Measurements from ENCODE around the gene KLF11. TPM values are rescaled to one million over a fixed set of nuclear protein-coding genes. Genes with fewer than 3 reads are reported as not detected.

KLF11 gene
- total and polyA plus RNA-seq, 9 of the 15 experiments (the other 6 are each of a cell fraction or from before 2014, with no cell fraction given), result 2.1 to 13.4 (median 6.5) TPM

DNA sequence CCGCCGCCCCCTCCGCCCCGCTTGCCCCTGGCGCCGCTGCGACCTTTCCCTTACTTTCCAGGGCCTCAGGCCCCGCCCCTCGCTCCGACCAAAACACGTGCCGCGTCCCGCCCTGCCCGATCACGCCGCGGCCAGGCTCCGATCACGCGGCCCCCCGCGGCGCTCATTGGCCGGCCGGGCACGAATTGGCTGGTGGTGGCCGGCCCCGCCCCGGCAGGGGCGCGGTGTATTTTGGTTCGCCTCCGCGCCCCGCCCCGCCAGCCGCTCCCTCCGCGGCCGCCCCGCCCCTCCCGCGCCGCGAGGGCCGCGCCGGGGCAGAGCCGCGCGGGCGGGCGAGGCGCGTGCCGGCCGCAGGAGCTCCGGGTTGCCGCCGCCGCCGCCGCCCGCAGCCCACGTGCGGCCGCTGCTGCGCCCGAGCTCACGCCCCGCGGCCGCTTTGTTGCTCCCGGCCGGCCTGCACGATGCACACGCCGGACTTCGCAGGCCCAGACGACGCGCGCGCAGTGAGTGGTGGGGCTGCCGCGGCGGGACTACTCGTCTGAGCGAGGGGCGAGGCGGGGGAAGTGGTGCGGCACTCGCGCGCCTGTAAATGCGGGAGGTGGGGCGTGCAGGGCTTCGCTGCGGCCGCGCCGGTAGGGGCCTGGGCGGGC is at the start of gene KLF11 (continued):
- TF ChIP-seq, protein P1, sequence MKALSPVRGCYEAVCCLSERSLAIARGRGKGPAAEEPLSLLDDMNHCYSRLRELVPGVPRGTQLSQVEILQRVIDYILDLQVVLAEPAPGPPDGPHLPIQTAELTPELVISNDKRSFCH (CRISPR knock-in tag; IDR thresholded peaks at IDR 0.05), result no peak
- TF ChIP-seq, protein P1 (tag; IDR thresholded peaks at IDR 0.05), result no peak
- TF ChIP-seq SAFB2 (IDR thresholded peaks at IDR 0.05; ENCODE audit: borderline replicate concordance, low read depth, low read length, severe bottlenecking) (no peak), BRD9 (IDR thresholded peaks at IDR 0.05; ENCODE audit: low read depth, partially characterized antibody) (no peak), ELF4 (CRISPR knock-in tag; IDR thresholded peaks at IDR 0.05) (no peak), POLR2H (tag; IDR thresholded peaks at IDR 0.05; ENCODE audit: low read depth) (no peak), TCFL5 (CRISPR knock-in tag; conservative IDR thresholded peaks at IDR 0.05) (no peak), TGIF2 (CRISPR knock-in tag; IDR thresholded peaks at IDR 0.05) (0 out of 2 replicates have a peak, but pooled peaks have one; percentile 50), ZNF324 (CRISPR knock-in tag; IDR thresholded peaks at IDR 0.05) (no peak), EP300 (IDR thresholded peaks at IDR 0.05; ENCODE audit: low read length) (no peak), ASH1L (IDR thresholded peaks at IDR 0.05; ENCODE audit: borderline replicate concordance, low read depth, partially characterized antibody) (no peak), FIP1L1 (IDR thresholded peaks at IDR 0.05; ENCODE audit: low read depth, low read length, poor library complexity, severe bottlenecking) (no peak), ZEB2 (IDR thresholded peaks at IDR 0.05) (no peak)
- TF ChIP-seq, protein P2, sequence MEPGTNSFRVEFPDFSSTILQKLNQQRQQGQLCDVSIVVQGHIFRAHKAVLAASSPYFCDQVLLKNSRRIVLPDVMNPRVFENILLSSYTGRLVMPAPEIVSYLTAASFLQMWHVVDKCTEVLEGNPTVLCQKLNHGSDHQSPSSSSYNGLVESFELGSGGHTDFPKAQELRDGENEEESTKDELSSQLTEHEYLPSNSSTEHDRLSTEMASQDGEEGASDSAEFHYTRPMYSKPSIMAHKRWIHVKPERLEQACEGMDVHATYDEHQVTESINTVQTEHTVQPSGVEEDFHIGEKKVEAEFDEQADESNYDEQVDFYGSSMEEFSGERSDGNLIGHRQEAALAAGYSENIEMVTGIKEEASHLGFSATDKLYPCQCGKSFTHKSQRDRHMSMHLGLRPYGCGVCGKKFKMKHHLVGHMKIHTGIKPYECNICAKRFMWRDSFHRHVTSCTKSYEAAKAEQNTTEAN (CRISPR knock-in tag; IDR thresholded peaks at IDR 0.05), result no peak
- TF ChIP-seq, protein P3, sequence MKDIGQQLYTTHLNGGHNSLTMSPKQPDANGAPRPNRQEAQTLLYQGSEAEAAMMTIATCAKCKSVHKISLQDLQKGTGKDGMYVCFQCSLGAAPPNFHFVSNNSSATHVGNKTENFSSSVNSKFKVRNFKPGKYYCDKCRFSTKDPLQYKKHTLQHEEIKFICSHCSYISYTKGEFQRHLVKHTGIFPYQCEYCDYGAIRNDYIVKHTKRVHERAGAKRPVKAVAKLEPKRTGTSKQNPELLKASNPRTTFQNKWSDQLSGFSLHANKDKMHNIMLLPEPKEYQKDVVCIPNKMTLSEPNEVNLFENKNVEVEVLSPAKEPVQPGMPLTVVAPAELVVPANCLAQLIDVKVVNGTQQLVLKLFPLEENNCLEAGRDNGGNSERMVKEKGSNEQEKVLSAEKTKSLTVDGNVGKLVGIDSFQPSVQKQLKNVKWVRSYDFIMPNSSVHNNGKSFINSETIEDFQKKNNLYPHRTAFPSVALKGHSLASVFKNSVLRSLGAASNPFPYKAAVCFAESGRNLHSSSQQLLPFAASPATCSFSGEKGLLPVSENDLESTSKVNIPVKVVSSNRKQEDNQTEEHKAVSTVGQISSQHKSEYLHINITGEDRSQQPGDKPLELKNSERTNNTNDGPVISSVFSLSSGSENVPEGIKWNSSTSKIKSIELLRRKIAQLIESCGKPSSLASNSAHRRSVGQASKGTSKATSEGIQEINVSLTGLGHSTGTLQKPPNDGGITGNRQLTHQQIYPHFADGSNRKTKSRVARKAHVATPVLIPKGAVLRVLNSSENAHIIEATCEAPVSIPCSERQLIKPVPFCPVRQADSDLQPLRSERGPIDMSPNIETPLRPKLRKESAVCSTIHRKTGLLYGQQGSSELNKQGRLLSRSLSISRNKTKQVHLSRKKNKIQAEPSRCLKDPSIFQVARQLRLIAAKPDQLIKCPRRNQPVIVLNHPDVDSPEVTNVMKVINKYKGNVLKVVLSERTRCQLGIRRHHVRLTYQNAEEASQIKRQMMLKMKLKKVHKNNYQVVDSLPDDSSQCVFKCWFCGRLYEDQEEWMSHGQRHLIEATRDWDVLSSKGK (CRISPR knock-in tag; IDR thresholded peaks at IDR 0.05), result no peak
- TF ChIP-seq, protein P4, sequence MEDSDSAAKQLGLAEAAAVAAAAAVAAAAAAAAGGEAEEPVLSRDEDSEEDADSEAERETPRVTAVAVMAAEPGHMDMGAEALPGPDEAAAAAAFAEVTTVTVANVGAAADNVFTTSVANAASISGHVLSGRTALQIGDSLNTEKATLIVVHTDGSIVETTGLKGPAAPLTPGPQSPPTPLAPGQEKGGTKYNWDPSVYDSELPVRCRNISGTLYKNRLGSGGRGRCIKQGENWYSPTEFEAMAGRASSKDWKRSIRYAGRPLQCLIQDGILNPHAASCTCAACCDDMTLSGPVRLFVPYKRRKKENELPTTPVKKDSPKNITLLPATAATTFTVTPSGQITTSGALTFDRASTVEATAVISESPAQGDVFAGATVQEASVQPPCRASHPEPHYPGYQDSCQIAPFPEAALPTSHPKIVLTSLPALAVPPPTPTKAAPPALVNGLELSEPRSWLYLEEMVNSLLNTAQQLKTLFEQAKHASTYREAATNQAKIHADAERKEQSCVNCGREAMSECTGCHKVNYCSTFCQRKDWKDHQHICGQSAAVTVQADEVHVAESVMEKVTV (CRISPR knock-in tag; IDR thresholded peaks at IDR 0.05), result no peak
- TF ChIP-seq, protein P5, sequence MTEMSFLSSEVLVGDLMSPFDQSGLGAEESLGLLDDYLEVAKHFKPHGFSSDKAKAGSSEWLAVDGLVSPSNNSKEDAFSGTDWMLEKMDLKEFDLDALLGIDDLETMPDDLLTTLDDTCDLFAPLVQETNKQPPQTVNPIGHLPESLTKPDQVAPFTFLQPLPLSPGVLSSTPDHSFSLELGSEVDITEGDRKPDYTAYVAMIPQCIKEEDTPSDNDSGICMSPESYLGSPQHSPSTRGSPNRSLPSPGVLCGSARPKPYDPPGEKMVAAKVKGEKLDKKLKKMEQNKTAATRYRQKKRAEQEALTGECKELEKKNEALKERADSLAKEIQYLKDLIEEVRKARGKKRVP (CRISPR knock-in tag; IDR thresholded peaks at IDR 0.05), result no peak
- TF ChIP-seq, protein P6, sequence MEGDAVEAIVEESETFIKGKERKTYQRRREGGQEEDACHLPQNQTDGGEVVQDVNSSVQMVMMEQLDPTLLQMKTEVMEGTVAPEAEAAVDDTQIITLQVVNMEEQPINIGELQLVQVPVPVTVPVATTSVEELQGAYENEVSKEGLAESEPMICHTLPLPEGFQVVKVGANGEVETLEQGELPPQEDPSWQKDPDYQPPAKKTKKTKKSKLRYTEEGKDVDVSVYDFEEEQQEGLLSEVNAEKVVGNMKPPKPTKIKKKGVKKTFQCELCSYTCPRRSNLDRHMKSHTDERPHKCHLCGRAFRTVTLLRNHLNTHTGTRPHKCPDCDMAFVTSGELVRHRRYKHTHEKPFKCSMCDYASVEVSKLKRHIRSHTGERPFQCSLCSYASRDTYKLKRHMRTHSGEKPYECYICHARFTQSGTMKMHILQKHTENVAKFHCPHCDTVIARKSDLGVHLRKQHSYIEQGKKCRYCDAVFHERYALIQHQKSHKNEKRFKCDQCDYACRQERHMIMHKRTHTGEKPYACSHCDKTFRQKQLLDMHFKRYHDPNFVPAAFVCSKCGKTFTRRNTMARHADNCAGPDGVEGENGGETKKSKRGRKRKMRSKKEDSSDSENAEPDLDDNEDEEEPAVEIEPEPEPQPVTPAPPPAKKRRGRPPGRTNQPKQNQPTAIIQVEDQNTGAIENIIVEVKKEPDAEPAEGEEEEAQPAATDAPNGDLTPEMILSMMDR (IDR thresholded peaks at IDR 0.05 in 2 of 3, conservative IDR thresholded peaks at IDR 0.05 in 1 of 3; ENCODE audit: insufficient read depth in 2 of 3, low read depth in 1 of 3, low read length in 3 of 3), result no peak
